GM12875 (cell line): ENCODE data around the gene THAP9.

Source experiments
- H3K4me3 ChIP-seq: one replicate; pipeline ENCODE4 v1.5.1; 2011; ENCODE audit warnings: low read depth, low read length, control low read depth
- TF ChIP-seq, protein P1 (sequence below): IDR thresholded peaks from 2 replicates; pipeline ENCODE4 v1.5.1; 2011; ENCODE audit warnings: low read depth, mild to moderate bottlenecking, control low read depth, inconsistent platforms, low read length, moderate library complexity, borderline replicate concordance; ENCODE audit not compliant: insufficient read depth

The THAP9 gene

DNA sequence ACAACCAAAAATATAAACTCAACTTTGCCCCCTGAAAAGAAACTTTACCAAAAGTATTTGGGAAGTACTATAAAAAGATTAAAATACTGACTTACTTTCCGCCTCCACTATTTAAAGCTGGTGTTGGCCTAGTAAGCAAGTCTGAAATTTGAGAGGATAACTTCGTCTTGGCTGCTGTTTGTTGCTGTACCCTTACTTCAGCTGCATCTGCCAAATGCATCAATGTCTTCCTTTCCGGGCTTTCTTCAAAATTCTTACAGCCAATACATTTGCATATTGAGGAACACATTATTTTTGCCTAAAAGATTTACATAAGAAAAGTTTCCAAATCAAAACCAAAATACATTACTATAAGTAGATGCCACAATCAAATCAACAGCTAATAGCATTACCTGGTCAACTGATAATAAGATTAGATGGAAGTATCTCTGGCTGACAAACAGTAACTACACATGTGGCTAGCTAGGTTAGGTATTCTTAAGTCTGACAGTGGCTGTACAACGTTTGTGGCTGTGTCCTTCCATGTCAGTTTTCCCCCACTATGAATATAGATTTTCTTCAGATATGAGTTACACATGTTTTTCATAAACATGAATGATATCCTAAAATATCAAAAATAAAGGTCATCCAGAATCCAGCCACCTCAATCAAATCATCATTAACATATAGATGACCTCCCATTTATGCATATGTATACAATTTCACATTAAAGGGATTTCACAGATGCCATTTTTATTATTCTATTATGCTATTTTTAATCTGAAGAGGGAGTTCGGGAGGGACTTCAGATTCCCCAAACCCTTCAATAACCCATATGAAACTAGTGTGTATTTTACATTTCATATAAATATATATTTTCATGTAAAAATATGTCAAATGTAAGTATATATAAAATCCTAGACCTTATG is 30.6 kb downstream of the THAP9 start:
- TF ChIP-seq, protein P1, sequence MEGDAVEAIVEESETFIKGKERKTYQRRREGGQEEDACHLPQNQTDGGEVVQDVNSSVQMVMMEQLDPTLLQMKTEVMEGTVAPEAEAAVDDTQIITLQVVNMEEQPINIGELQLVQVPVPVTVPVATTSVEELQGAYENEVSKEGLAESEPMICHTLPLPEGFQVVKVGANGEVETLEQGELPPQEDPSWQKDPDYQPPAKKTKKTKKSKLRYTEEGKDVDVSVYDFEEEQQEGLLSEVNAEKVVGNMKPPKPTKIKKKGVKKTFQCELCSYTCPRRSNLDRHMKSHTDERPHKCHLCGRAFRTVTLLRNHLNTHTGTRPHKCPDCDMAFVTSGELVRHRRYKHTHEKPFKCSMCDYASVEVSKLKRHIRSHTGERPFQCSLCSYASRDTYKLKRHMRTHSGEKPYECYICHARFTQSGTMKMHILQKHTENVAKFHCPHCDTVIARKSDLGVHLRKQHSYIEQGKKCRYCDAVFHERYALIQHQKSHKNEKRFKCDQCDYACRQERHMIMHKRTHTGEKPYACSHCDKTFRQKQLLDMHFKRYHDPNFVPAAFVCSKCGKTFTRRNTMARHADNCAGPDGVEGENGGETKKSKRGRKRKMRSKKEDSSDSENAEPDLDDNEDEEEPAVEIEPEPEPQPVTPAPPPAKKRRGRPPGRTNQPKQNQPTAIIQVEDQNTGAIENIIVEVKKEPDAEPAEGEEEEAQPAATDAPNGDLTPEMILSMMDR: no peak
- H3K4me3 ChIP-seq: no peak overlapping the region

DNA sequence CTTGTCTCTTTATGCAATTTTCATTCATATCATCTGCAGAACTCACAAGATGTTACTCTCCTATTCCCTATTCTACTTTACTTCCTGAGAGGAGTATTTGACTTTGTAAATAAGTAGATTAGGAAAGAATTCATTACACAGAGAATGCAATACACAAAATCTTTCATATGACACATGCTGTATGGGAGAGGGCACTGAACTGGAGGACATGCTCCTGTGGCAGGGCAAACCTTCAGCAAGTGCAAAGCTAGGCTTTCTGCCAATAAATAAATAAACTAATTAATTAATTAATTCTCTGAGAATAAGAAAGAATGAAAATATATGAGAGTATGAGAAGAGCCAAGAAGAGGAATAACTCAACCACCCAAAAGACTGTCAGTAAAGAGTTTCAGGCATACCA is 33.9 kb downstream of the THAP9 start:
- TF ChIP-seq, protein P1: no peak
- no peak overlapping the region for H3K4me3 ChIP-seq

DNA sequence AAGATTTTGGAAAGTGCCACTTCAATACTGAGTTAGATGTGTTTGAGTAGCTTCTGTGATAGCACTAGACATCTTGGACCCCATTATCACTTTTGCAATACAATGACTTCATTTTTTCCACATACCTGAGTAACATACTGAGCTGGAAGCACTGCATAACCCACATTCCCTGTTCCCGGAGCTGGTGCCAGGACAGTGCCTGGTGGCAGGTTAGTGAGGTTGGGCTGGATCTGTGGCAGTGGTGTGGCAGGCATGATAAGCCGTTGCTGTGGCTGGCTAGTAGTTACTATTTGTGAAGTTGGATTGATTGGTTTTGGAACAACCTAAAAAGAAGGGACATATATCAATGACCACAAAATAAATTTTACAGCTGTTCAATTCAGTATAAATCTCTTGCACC is 38.9 kb downstream of the THAP9 start:
- no peak overlapping the region for H3K4me3 ChIP-seq
- TF ChIP-seq, protein P1: no peak

DNA sequence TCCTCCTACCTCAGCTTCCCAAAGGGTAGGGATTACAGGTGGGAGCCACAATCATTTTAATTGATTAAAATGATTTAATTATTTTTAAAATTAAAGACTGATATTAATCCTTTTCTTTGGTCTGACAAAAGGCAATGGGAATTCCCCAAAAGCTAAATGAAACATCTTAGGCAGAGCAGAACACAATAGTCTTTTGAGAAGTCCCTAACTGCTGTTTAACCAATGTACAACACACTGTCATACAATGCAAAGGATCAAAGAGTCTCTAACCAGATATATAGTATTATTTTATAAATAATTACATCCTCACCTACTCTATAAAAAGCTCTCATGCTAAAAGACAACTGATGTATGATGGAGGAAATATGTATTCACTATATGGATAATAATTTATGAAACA is 47.0 kb downstream of the THAP9 start:
- H3K4me3 ChIP-seq: no peak overlapping the region

DNA sequence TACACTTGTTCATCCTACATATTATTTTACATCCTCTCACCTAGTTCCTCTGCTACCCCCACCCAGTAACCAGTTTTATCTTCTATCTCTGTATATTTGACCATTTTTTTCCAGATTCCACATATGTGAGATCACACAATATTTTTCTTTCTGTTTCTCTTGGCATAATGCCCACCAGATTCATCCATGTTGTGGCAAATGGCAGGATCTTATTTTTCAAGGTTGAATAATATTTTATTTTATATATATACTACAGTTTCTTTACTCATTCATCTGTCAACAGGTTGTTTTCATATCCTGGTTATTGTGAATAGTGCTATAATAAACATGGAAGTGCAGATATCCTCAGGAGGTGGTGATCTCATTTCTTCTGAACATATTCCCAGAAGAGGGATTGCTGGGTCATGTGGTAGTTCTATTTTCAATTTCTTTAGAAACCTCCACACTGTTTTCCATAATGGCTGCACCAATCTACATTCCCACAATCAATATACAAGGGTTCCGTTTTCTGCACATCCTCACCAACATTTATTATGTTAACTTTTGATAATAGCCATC is 48.2 kb downstream of the THAP9 start:
- no peak overlapping the region for H3K4me3 ChIP-seq
- TF ChIP-seq, protein P1: no peak

More for the DNA sequence above, 47.0 kb downstream of the THAP9 start:
- TF ChIP-seq, protein P1: no peak

DNA sequence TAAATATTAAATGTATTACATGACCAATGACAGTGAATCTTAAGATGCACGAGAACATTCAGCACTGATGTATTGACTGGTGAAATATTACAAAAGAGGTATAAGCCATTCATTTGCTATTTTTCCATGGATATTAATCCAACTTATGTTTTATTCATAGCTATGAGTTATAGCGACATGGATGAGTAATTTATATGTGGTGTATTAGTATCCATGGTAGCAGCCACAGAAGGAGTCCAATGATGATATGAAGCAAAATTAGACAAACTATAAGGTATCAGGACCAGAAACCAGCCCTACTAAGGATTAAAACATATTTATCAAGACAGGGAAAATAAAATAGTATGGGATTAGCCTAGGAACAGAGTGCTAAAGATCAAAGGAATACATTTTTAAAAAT is 50.7 kb downstream of the THAP9 start:
- no peak overlapping the region for H3K4me3 ChIP-seq
- TF ChIP-seq, protein P1: no peak

DNA sequence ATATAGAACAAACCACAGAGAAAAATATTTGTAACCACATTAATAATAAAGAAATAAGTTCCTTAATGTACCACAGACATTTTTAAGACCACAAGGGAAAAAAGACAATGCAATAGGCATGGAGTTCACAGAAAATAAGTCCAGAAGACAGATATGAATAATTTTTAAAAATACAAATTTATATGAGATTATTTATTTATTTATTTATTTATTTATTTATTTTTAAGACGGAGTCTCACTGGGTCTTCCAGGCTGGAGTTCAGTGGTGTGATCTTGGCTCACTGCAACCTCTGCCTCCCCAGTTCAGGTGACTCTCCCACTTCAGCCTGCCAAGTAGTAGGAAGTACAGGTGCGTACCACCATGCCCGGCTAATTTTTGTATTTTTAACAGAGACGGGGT is 53.7 kb downstream of the THAP9 start:
- H3K4me3 ChIP-seq: no peak overlapping the region
- TF ChIP-seq, protein P1: no peak
